Measurements from ENCODE around the gene SYNE3.
"Not testable (repeated sequence)": the region's sequence is repeated elsewhere in the genome, so short reads cannot be mapped to it uniquely, and the experiment has no call there.

The SYNE3 gene

GRCh38 chr14:95511687-95512086 lies 4.8 kb downstream of the SYNE3 start:
- H3K4me1 ChIP-seq (ENCODE audit: control extremely low read depth in 1 of 4, control insufficient read depth in 4 of 4, insufficient read depth in 4 of 4, low read length in 3 of 4) = peaks cover 7 to 58% (median 50%) of the 10 kb centered on the region in 4 experiments
- DNase-seq = no peak

GRCh38 chr14:95510804-95511203 lies 5.6 kb downstream of the SYNE3 start:
- ChIA-PET CTCF (interaction anchor here (1.0 kb wide), 1 partner anchor 11 kb away, joined by 4 read pairs; no protein-coding TSS in a partner anchor), POLR2A (no interaction called here)
- Histone ChIP-seq H3K4me3 (ENCODE audit: control insufficient read depth in 1 of 7, extremely low read depth in 1 of 7, insufficient read depth in 4 of 7, low read depth in 2 of 7, low read length in 6 of 7) (no peak overlapping the region), H3K9me3 (ENCODE audit: control extremely low read depth in 1 of 5, control insufficient read depth in 4 of 5, insufficient read depth in 2 of 5, low read depth in 1 of 5, low read length in 4 of 5) (no peaks in the 10 kb centered on the region), H3K27me3 (replicated peaks in 2 of 5; ENCODE audit: control insufficient read depth in 4 of 5, insufficient read depth in 5 of 5, low read length in 4 of 5) (no peaks in the 10 kb centered on the region), H3K4me1 (ENCODE audit: control extremely low read depth in 1 of 4, control insufficient read depth in 4 of 4, insufficient read depth in 4 of 4, low read length in 3 of 4) (peaks cover 7 to 63% (median 52%) of the 10 kb centered on the region in 4 experiments), H3K36me3 (ENCODE audit: control insufficient read depth in 4 of 4, insufficient read depth in 4 of 4, low read length in 3 of 4) (peaks cover 0 to 15% (median 5%) of the 10 kb centered on the region in 4 experiments), H3K27ac (ENCODE audit: insufficient read depth in 1 of 2, low read depth in 1 of 2, low read length in 2 of 2, poor library complexity in 1 of 2, severe bottlenecking in 2 of 2) (no peak overlapping the region)
- WGBS (ENCODE audit: insufficient coverage) = 100% methylated on average over 5 of the region's 5 CpGs
- DNase-seq = no peak

More at GRCh38 chr14:95511687-95512086, 4.8 kb downstream of the SYNE3 start:
- H3K4me3 ChIP-seq (ENCODE audit: control insufficient read depth in 1 of 7, extremely low read depth in 1 of 7, insufficient read depth in 4 of 7, low read depth in 2 of 7, low read length in 6 of 7) = no peak overlapping the region
- peaks cover 0 to 8% (median 5%) of the 10 kb centered on the region in 4 experiments for H3K36me3 ChIP-seq (ENCODE audit: control insufficient read depth in 4 of 4, insufficient read depth in 4 of 4, low read length in 3 of 4)
- ChIA-PET CTCF (interaction anchor here (0.9 to 1.8 kb wide), 3 partner anchors 10 to 50 kb away, joined by 3 to 8 read pairs (median 3); no protein-coding TSS in a partner anchor), POLR2A (no interaction called here)
- H3K9me3 ChIP-seq (ENCODE audit: control extremely low read depth in 1 of 5, control insufficient read depth in 4 of 5, insufficient read depth in 2 of 5, low read depth in 1 of 5, low read length in 4 of 5) = no peaks in the 10 kb centered on the region
- H3K27me3 ChIP-seq (replicated peaks in 2 of 5; ENCODE audit: control insufficient read depth in 4 of 5, insufficient read depth in 5 of 5, low read length in 4 of 5) = no peaks in the 10 kb centered on the region
- H3K27ac ChIP-seq (ENCODE audit: insufficient read depth in 1 of 2, low read depth in 1 of 2, low read length in 2 of 2, poor library complexity in 1 of 2, severe bottlenecking in 2 of 2) = no peak overlapping the region
- WGBS (ENCODE audit: insufficient coverage) = 94% methylated on average over 5 of the region's 5 CpGs

- 97% methylated on average over 6 of the region's 9 CpGs for WGBS (ENCODE audit: insufficient coverage)
- H3K36me3 ChIP-seq (ENCODE audit: control insufficient read depth in 4 of 4, insufficient read depth in 4 of 4, low read length in 3 of 4) = peaks cover 0 to 15% (median 5%) of the 10 kb centered on the region in 4 experiments
- POLR2A ChIA-PET; DNase-seq; H3K27ac ChIP-seq (ENCODE audit: insufficient read depth in 1 of 2, low read depth in 1 of 2, low read length in 2 of 2, poor library complexity in 1 of 2, severe bottlenecking in 2 of 2); H3K9me3 ChIP-seq (ENCODE audit: control extremely low read depth in 1 of 5, control insufficient read depth in 4 of 5, insufficient read depth in 2 of 5, low read depth in 1 of 5, low read length in 4 of 5); H3K4me3 ChIP-seq (ENCODE audit: control insufficient read depth in 1 of 7, extremely low read depth in 1 of 7, insufficient read depth in 4 of 7, low read depth in 2 of 7, low read length in 6 of 7); H3K27me3 ChIP-seq (replicated peaks in 2 of 5; ENCODE audit: control insufficient read depth in 4 of 5, insufficient read depth in 5 of 5, low read length in 4 of 5): not testable (repeated sequence)
- CTCF ChIA-PET = interaction anchor here (1.0 kb wide), 2 partner anchors 11 to 51 kb away, joined by 3 to 4 read pairs; no protein-coding TSS in a partner anchor
- peaks cover 7 to 60% (median 48%) of the 10 kb centered on the region in 4 experiments for H3K4me1 ChIP-seq (ENCODE audit: control extremely low read depth in 1 of 4, control insufficient read depth in 4 of 4, insufficient read depth in 4 of 4, low read length in 3 of 4)
Measured at GRCh38 chr14:95510344-95510743, 6.1 kb downstream of the SYNE3 start.

GRCh38 chr14:95509495-95509894 lies 7.0 kb downstream of the SYNE3 start:
- Histone ChIP-seq H3K36me3 (ENCODE audit: control insufficient read depth in 4 of 4, insufficient read depth in 4 of 4, low read length in 3 of 4) (peaks cover 0 to 15% (median 5%) of the 10 kb centered on the region in 4 experiments), H3K27me3 (replicated peaks in 2 of 5; ENCODE audit: control insufficient read depth in 4 of 5, insufficient read depth in 5 of 5, low read length in 4 of 5) (no peaks in the 10 kb centered on the region), H3K4me1 (ENCODE audit: control extremely low read depth in 1 of 4, control insufficient read depth in 4 of 4, insufficient read depth in 4 of 4, low read length in 3 of 4) (peaks cover 6 to 60% (median 39%) of the 10 kb centered on the region in 4 experiments), H3K9me3 (ENCODE audit: control extremely low read depth in 1 of 5, control insufficient read depth in 4 of 5, insufficient read depth in 2 of 5, low read depth in 1 of 5, low read length in 4 of 5) (no peaks in the 10 kb centered on the region), H3K27ac (ENCODE audit: insufficient read depth in 1 of 2, low read depth in 1 of 2, low read length in 2 of 2, poor library complexity in 1 of 2, severe bottlenecking in 2 of 2) (no peak overlapping the region), H3K4me3 (ENCODE audit: control insufficient read depth in 1 of 7, extremely low read depth in 1 of 7, insufficient read depth in 4 of 7, low read depth in 2 of 7, low read length in 6 of 7) (no peak overlapping the region)
- 100% methylated on average over 6 of the region's 6 CpGs for WGBS (ENCODE audit: insufficient coverage)
- DNase-seq = no peak
- CTCF ChIA-PET = interaction anchor here (1.0 to 1.8 kb wide), 3 partner anchors 18 to 57 kb away, joined by 3 to 5 read pairs (median 4); no protein-coding TSS in a partner anchor
- POLR2A ChIA-PET = no interaction called here

GRCh38 chr14:95508377-95508776 lies 8.1 kb downstream of the SYNE3 start:
- no peaks in the 10 kb centered on the region for H3K9me3 ChIP-seq (ENCODE audit: control extremely low read depth in 1 of 5, control insufficient read depth in 4 of 5, insufficient read depth in 2 of 5, low read depth in 1 of 5, low read length in 4 of 5)
- ChIA-PET POLR2A (interaction anchor here (0.8 kb wide), 1 partner anchor 11 kb away, joined by 3 read pairs; no protein-coding TSS in a partner anchor), CTCF (interaction anchor here (0.9 to 2.1 kb wide), 8 partner anchors 8 to 56 kb away, joined by 3 to 7 read pairs (median 4); partner anchors contain the start of gene SYNE3)
- no peak overlapping the region for H3K27ac ChIP-seq (ENCODE audit: insufficient read depth in 1 of 2, low read depth in 1 of 2, low read length in 2 of 2, poor library complexity in 1 of 2, severe bottlenecking in 2 of 2)
- H3K4me1 ChIP-seq (ENCODE audit: control extremely low read depth in 1 of 4, control insufficient read depth in 4 of 4, insufficient read depth in 4 of 4, low read length in 3 of 4) = peaks cover 4 to 54% (median 31%) of the 10 kb centered on the region in 4 experiments
- no peak for DNase-seq
- peaks cover 0 to 15% (median 5%) of the 10 kb centered on the region in 4 experiments for H3K36me3 ChIP-seq (ENCODE audit: control insufficient read depth in 4 of 4, insufficient read depth in 4 of 4, low read length in 3 of 4)
- H3K4me3 ChIP-seq (ENCODE audit: control insufficient read depth in 1 of 7, extremely low read depth in 1 of 7, insufficient read depth in 4 of 7, low read depth in 2 of 7, low read length in 6 of 7) = no peak overlapping the region
- no peaks in the 10 kb centered on the region for H3K27me3 ChIP-seq (replicated peaks in 2 of 5; ENCODE audit: control insufficient read depth in 4 of 5, insufficient read depth in 5 of 5, low read length in 4 of 5)
- WGBS (ENCODE audit: insufficient coverage) = 94% methylated on average over 3 of the region's 6 CpGs

- peaks cover 4 to 48% (median 27%) of the 10 kb centered on the region in 4 experiments for H3K4me1 ChIP-seq (ENCODE audit: control extremely low read depth in 1 of 4, control insufficient read depth in 4 of 4, insufficient read depth in 4 of 4, low read length in 3 of 4)
- peak overlapping the region in 2 of 7 experiments; percentile 12 to 49 for H3K4me3 ChIP-seq (ENCODE audit: control insufficient read depth in 1 of 7, extremely low read depth in 1 of 7, insufficient read depth in 4 of 7, low read depth in 2 of 7, low read length in 6 of 7)
- 0% methylated on average over 3 of the region's 3 CpGs for WGBS (ENCODE audit: insufficient coverage)
- H3K27me3 ChIP-seq (replicated peaks in 2 of 5; ENCODE audit: control insufficient read depth in 4 of 5, insufficient read depth in 5 of 5, low read length in 4 of 5) = no peaks in the 10 kb centered on the region
- peak; percentile 42 to 87 (median 84) for DNase-seq
- H3K9me3 ChIP-seq (ENCODE audit: control extremely low read depth in 1 of 5, control insufficient read depth in 4 of 5, insufficient read depth in 2 of 5, low read depth in 1 of 5, low read length in 4 of 5) = no peaks in the 10 kb centered on the region
- ChIA-PET POLR2A (no interaction called here), CTCF (interaction anchor here (1.0 to 2.1 kb wide), 5 partner anchors 9 to 44 kb away, joined by 3 to 7 read pairs (median 4); partner anchors contain the start of gene SYNE3)
- peaks cover 0 to 15% (median 5%) of the 10 kb centered on the region in 4 experiments for H3K36me3 ChIP-seq (ENCODE audit: control insufficient read depth in 4 of 4, insufficient read depth in 4 of 4, low read length in 3 of 4)
- peak overlapping the region in 1 of 2 experiments; percentile 26 for H3K27ac ChIP-seq (ENCODE audit: insufficient read depth in 1 of 2, low read depth in 1 of 2, low read length in 2 of 2, poor library complexity in 1 of 2, severe bottlenecking in 2 of 2)
Measured at GRCh38 chr14:95507701-95508103, 8.7 kb downstream of the SYNE3 start.

- DNase-seq = peak; percentile 82 to 89 (median 84)
- Histone ChIP-seq H3K9me3 (ENCODE audit: control extremely low read depth in 1 of 5, control insufficient read depth in 4 of 5, insufficient read depth in 2 of 5, low read depth in 1 of 5, low read length in 4 of 5) (no peaks in the 10 kb centered on the region), H3K27ac (ENCODE audit: insufficient read depth in 1 of 2, low read depth in 1 of 2, low read length in 2 of 2, poor library complexity in 1 of 2, severe bottlenecking in 2 of 2) (peak overlapping the region in 1 of 2 experiments; percentile 26), H3K36me3 (ENCODE audit: control insufficient read depth in 4 of 4, insufficient read depth in 4 of 4, low read length in 3 of 4) (peaks cover 0 to 15% (median 5%) of the 10 kb centered on the region in 4 experiments), H3K4me1 (ENCODE audit: control extremely low read depth in 1 of 4, control insufficient read depth in 4 of 4, insufficient read depth in 4 of 4, low read length in 3 of 4) (peaks cover 4 to 48% (median 28%) of the 10 kb centered on the region in 4 experiments), H3K4me3 (ENCODE audit: control insufficient read depth in 1 of 7, extremely low read depth in 1 of 7, insufficient read depth in 4 of 7, low read depth in 2 of 7, low read length in 6 of 7) (peak overlapping the region in 2 of 7 experiments; percentile 31 to 49), H3K27me3 (replicated peaks in 2 of 5; ENCODE audit: control insufficient read depth in 4 of 5, insufficient read depth in 5 of 5, low read length in 4 of 5) (no peaks in the 10 kb centered on the region)
- 11% methylated on average over 8 of the region's 8 CpGs for WGBS (ENCODE audit: insufficient coverage)
- ChIA-PET CTCF (interaction anchor here (1.5 to 2.1 kb wide), 2 partner anchors 10 kb away, joined by 3 to 7 read pairs; partner anchors contain the start of gene SYNE3), POLR2A (no interaction called here)
Measured at GRCh38 chr14:95507174-95507573, 9.3 kb downstream of the SYNE3 start.
